K562 (cell line): ENCODE measurements around the gene ICAM1. TPM values are rescaled to one million over a fixed set of nuclear protein-coding genes. Genes with fewer than 3 reads are reported as not detected.
A peak's percentile ranks its signal among the peaks of the same experiment; 100 is the strongest.

Experiments
- DNMT1 ChIP-seq: fragments of 450-650 bp; IDR thresholded peaks from 2 replicates; pipeline ENCODE4 v1.6.1; 2016; ENCODE audit warnings: antibody characterized with exemption, mild to moderate bottlenecking
- E2F1 ChIP-seq: sonication (generic); formaldehyde crosslinking; IDR thresholded peaks from 2 replicates; pipeline ENCODE4 v1.8.1; 2023; ENCODE audit warnings: mild to moderate bottlenecking, missing genetic modification reagents, moderate library complexity
- ETV5 ChIP-seq: sonication (generic); formaldehyde crosslinking; IDR thresholded peaks from 2 replicates; pipeline ENCODE4 v1.4.0; 2020; ENCODE audit warnings: low read depth, mild to moderate bottlenecking, missing genetic modification reagents
- HDAC1 ChIP-seq, 2 experiments: fragments of 450-650 bp; IDR thresholded peaks; 2 replicates each; pipeline ENCODE4 v1.6.1; 2016 to 2017; ENCODE audit warnings: inconsistent platforms in 1 of 2, mild to moderate bottlenecking in 1 of 2, moderate library complexity in 1 of 2
- IFI16 ChIP-seq: fragments of 250-450 bp; sonication (Bioruptor Pico); IDR thresholded peaks from 2 replicates; pipeline ENCODE4 v2.1.2; 2022; ENCODE audit warnings: mild to moderate bottlenecking, inconsistent platforms
- MTA2 ChIP-seq: fragments of 450-650 bp; IDR thresholded peaks from 2 replicates; pipeline ENCODE4 v1.6.1; 2016; ENCODE audit warnings: low read depth
- NR0B1 ChIP-seq: fragments of 450-650 bp; IDR thresholded peaks from one replicate; pipeline ENCODE4 v1.6.1; 2018; ENCODE audit warnings: mild to moderate bottlenecking, moderate library complexity; ENCODE audit not compliant: partially characterized antibody
- PCBP1 ChIP-seq: fragments of 200-400 bp; formaldehyde crosslinking; IDR thresholded peaks from 2 replicates; pipeline ENCODE4 v1.6.1; 2018; ENCODE audit warnings: mild to moderate bottlenecking, low read depth, low read length; ENCODE audit not compliant: poor library complexity, severe bottlenecking
- POLR2A ChIP-seq: fragments of 450-650 bp; conservative IDR thresholded peaks from 2 replicates; pipeline ENCODE4 v1.6.1; 2016
- POLR2AphosphoS2 ChIP-seq: IDR thresholded peaks from 2 replicates; pipeline ENCODE4 v1.6.1; 2012; ENCODE audit warnings: low read length, improper control_type of control experiment
- RB1 ChIP-seq: fragments of 450-650 bp; IDR thresholded peaks from 2 replicates; pipeline ENCODE4 v1.6.1; 2017; ENCODE audit warnings: low read depth, mild to moderate bottlenecking
- RCOR1 ChIP-seq, 2 experiments: IDR thresholded peaks; 2 replicates each; pipeline ENCODE4 v1.6.1; 2012; ENCODE audit warnings: low read depth in 2 of 2, low read length in 2 of 2, borderline replicate concordance in 1 of 2, improper control_type of control experiment in 1 of 2
- SNIP1 ChIP-seq: fragments of 450-650 bp; IDR thresholded peaks from 2 replicates; pipeline ENCODE4 v1.7.1; 2017; ENCODE audit warnings: low read depth, mild to moderate bottlenecking
- UBTF ChIP-seq, 2 experiments: IDR thresholded peaks; 2 replicates each; pipeline ENCODE4 v1.6.1; 2012; ENCODE audit warnings: improper control_type of control experiment in 2 of 2, low read depth in 2 of 2, low read length in 2 of 2, borderline replicate concordance in 1 of 2
- ZNF384 ChIP-seq: IDR thresholded peaks from 2 replicates; pipeline ENCODE4 v1.6.1; 2012; ENCODE audit warnings: low read depth, low read length, improper control_type of control experiment
- polyA plus RNA-seq, 8 experiments: library from polyadenylated mRNA; depleted of rRNA in 4 of 8; stranded (reverse) in 5 of 8; unstranded in 3 of 8; fragments of >200 nt; fragmentation: Nextera tagmentation in 2 of 8; fragmentation: Illumina TruSeq in 1 of 8; extraction: Ambion mirVana in 2 of 8; extraction: Trizol in 1 of 8; gene quantifications; 2 replicates each; pipeline versions ENCODE4 v1.2.1 to v1.2.3, GENCODE V29; 2011 to 2014; ENCODE audit warnings: inconsistent platforms in 1 of 8, missing spikeins in 1 of 8
- total RNA-seq, 7 experiments: library from RNA; depleted of rRNA in 6 of 7; stranded (reverse); fragments of >200 nt in 6 of 7; fragmentation: Illumina TruSeq in 2 of 7; extraction: Trizol in 2 of 7; gene quantifications; 2 replicates each; pipeline versions ENCODE4 v1.2.1 to v1.2.3, GENCODE V29; 2011 to 2021; ENCODE audit warnings: low replicate concordance in 1 of 7
- TF ChIP-seq, protein P1 (sequence below), 3 experiments: IDR thresholded peaks in 2 of 3; conservative IDR thresholded peaks in 1 of 3; 2 replicates each; pipeline ENCODE4 v1.5.1; 2011 to 2012; ENCODE audit warnings: low read length in 3 of 3, mild to moderate bottlenecking in 3 of 3, control low read depth in 2 of 3, improper control_type of control experiment in 1 of 3, inconsistent platforms in 1 of 3, low read depth in 1 of 3, mixed read lengths in 1 of 3, moderate library complexity in 1 of 3; ENCODE audit not compliant: insufficient read depth in 2 of 3
- TF ChIP-seq, protein P2 (sequence below): fragments of 200-400 bp; formaldehyde crosslinking; IDR thresholded peaks from 2 replicates; pipeline ENCODE4 v1.6.1; 2017; ENCODE audit warnings: mild to moderate bottlenecking, low read depth, low read length, moderate library complexity
- TF ChIP-seq, protein P3 (sequence below): fragments of 250-450 bp; sonication (Bioruptor Pico); IDR thresholded peaks from 2 replicates; pipeline ENCODE4 v1.4.0; 2020

Gene ICAM1
- total and polyA plus RNA-seq, 9 of the 15 experiments (the other 6 are each of a cell fraction or from before 2014, with no cell fraction given) = 2.3 to 24.4 (median 13.4) TPM

DNA sequence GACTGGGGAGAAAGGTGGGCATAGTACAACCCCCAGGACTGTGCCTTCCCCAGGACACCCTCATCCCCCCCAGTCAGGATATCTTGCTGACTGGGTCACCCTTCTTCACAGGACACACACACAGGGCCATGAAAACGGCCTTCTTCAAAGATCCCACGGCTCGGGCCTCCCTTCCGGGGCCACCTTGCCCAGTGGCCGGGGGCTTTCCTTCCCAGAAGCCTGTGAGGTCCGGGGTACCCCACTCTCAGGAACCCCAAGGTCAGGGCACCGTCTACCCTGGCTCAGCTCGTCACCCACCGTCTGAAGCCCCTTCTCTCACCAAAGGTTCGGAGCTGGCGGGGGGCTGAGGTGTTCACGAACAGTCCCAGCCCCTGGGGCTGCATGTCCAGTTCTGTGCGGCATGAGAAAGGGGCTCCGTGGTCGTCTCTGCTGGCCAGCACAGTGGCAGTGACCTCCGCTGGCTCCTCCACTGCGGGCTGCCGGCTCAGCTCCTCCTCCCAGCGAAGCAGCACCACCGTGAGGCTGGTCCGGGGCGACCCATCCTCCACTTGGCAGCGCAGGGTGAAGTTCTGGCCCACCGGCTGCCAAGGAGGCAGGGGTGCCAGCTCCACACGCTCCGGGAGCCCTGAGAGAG, 64.5 kb downstream of the ICAM1 start (continued):
- TF ChIP-seq E2F1 (CRISPR knock-in tag) = no peak
- no peak for TF ChIP-seq UBTF (IDR thresholded peaks at IDR 0.05; ENCODE audit: borderline replicate concordance in 1 of 2, low read depth in 2 of 2, low read length in 2 of 2)
- no peak for TF ChIP-seq POLR2AphosphoS2
- no peak for TF ChIP-seq IFI16 (CRISPR knock-in tag)
- TF ChIP-seq, protein P1, sequence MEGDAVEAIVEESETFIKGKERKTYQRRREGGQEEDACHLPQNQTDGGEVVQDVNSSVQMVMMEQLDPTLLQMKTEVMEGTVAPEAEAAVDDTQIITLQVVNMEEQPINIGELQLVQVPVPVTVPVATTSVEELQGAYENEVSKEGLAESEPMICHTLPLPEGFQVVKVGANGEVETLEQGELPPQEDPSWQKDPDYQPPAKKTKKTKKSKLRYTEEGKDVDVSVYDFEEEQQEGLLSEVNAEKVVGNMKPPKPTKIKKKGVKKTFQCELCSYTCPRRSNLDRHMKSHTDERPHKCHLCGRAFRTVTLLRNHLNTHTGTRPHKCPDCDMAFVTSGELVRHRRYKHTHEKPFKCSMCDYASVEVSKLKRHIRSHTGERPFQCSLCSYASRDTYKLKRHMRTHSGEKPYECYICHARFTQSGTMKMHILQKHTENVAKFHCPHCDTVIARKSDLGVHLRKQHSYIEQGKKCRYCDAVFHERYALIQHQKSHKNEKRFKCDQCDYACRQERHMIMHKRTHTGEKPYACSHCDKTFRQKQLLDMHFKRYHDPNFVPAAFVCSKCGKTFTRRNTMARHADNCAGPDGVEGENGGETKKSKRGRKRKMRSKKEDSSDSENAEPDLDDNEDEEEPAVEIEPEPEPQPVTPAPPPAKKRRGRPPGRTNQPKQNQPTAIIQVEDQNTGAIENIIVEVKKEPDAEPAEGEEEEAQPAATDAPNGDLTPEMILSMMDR (IDR thresholded peaks at IDR 0.05 in 2 of 3, conservative IDR thresholded peaks at IDR 0.05 in 1 of 3; ENCODE audit: insufficient read depth in 2 of 3, low read depth in 1 of 3, low read length in 3 of 3) = peak in 2 of 3 experiments; percentile 32 to 37; a peak in 3 of 6 replicates
- TF ChIP-seq DNMT1 = no peak
- no peak for TF ChIP-seq MTA2
- TF ChIP-seq, protein P2, sequence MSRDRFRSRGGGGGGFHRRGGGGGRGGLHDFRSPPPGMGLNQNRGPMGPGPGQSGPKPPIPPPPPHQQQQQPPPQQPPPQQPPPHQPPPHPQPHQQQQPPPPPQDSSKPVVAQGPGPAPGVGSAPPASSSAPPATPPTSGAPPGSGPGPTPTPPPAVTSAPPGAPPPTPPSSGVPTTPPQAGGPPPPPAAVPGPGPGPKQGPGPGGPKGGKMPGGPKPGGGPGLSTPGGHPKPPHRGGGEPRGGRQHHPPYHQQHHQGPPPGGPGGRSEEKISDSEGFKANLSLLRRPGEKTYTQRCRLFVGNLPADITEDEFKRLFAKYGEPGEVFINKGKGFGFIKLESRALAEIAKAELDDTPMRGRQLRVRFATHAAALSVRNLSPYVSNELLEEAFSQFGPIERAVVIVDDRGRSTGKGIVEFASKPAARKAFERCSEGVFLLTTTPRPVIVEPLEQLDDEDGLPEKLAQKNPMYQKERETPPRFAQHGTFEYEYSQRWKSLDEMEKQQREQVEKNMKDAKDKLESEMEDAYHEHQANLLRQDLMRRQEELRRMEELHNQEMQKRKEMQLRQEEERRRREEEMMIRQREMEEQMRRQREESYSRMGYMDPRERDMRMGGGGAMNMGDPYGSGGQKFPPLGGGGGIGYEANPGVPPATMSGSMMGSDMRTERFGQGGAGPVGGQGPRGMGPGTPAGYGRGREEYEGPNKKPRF = no peak
- no peak for TF ChIP-seq RB1
- no peak for TF ChIP-seq POLR2A
- no peak for TF ChIP-seq HDAC1 (IDR thresholded peaks at IDR 0.05)
- no peak for TF ChIP-seq ETV5 (CRISPR knock-in tag)
- TF ChIP-seq, protein P3, sequence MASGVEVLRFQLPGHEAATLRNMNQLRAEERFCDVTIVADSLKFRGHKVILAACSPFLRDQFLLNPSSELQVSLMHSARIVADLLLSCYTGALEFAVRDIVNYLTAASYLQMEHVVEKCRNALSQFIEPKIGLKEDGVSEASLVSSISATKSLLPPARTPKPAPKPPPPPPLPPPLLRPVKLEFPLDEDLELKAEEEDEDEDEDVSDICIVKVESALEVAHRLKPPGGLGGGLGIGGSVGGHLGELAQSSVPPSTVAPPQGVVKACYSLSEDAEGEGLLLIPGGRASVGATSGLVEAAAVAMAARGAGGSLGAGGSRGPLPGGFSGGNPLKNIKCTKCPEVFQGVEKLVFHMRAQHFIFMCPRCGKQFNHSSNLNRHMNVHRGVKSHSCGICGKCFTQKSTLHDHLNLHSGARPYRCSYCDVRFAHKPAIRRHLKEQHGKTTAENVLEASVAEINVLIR = no peak
- no peak for TF ChIP-seq ZNF384
- TF ChIP-seq SNIP1 = no peak
- peak; percentile 61 for TF ChIP-seq PCBP1
- no peak for TF ChIP-seq RCOR1 (IDR thresholded peaks at IDR 0.05; ENCODE audit: borderline replicate concordance in 1 of 2, low read depth in 2 of 2, low read length in 2 of 2)
- TF ChIP-seq NR0B1 = no peak
